ENCODE data around the gene FBRSL1. TPM values are rescaled to one million over a fixed set of nuclear protein-coding genes. Genes with fewer than 3 reads are reported as not detected.

FBRSL1 gene
- total and polyA plus RNA-seq, 9 of the 15 experiments (the other 6 are each of a cell fraction or from before 2014, with no cell fraction given), result 0.24 to 129 (median 7.3) TPM

GRCh38 chr12:132494294-132495164 lies 4.6 kb downstream of the FBRSL1 start (continued):
- TF ChIP-seq CEBPZ (IDR thresholded peaks at IDR 0.05; ENCODE audit: borderline replicate concordance, low read depth, low read length) (no peak), BCOR (IDR thresholded peaks at IDR 0.05) (peak; percentile 50; the same call in 1 of the 2 replicates), NR2C2 (CRISPR knock-in tag; IDR thresholded peaks at IDR 0.05) (0 out of 2 replicates have a peak, but pooled peaks have one; percentile 41), NR2C2 (tag; IDR thresholded peaks at IDR 0.05) (no peak), ELF1 (tag; IDR thresholded peaks at IDR 0.05) (no peak), CC2D1A (IDR thresholded peaks at IDR 0.05) (peak; percentile 48; the same call in 1 of the 2 replicates), RBM17 (IDR thresholded peaks at IDR 0.05; ENCODE audit: borderline replicate concordance, low read depth, low read length) (no peak), ETV5 (CRISPR knock-in tag; IDR thresholded peaks at IDR 0.05; ENCODE audit: low read depth) (0 out of 2 replicates have a peak, but pooled peaks have one; percentile 48), NEUROD1 (IDR thresholded peaks at IDR 0.05; ENCODE audit: borderline replicate concordance, low read depth, low read length, partially characterized antibody) (peak; percentile 21)
- TF ChIP-seq, protein P1, sequence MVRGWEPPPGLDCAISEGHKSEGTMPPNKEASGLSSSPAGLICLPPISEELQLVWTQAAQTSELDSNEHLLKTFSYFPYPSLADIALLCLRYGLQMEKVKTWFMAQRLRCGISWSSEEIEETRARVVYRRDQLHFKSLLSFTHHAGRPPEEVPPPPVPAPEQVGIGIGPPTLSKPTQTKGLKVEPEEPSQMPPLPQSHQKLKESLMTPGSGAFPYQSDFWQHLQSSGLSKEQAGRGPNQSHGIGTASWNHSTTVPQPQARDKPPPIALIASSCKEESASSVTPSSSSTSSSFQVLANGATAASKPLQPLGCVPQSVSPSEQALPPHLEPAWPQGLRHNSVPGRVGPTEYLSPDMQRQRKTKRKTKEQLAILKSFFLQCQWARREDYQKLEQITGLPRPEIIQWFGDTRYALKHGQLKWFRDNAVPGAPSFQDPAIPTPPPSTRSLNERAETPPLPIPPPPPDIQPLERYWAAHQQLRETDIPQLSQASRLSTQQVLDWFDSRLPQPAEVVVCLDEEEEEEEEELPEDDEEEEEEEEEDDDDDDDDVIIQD (CRISPR knock-in tag; IDR thresholded peaks at IDR 0.05), result no peak
- TF ChIP-seq, protein P2, sequence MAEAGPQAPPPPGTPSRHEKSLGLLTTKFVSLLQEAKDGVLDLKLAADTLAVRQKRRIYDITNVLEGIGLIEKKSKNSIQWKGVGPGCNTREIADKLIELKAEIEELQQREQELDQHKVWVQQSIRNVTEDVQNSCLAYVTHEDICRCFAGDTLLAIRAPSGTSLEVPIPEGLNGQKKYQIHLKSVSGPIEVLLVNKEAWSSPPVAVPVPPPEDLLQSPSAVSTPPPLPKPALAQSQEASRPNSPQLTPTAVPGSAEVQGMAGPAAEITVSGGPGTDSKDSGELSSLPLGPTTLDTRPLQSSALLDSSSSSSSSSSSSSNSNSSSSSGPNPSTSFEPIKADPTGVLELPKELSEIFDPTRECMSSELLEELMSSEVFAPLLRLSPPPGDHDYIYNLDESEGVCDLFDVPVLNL (CRISPR knock-in tag; IDR thresholded peaks at IDR 0.05; ENCODE audit: low read depth), result no peak
